Spleen (tissue), 11 donors: ENCODE data around the gene PABPC4L. TPM values are rescaled to one million over a fixed set of nuclear protein-coding genes. Genes with fewer than 3 reads are reported as not detected.

Experiments used
- DNase-seq: peaks from one replicate; pipeline ENCODE4 v3.0.0-alpha.2; 2020
- H3K27ac ChIP-seq, 8 donors: fragments of 200-600 bp; sonication (generic) in 7 of 8; 1 replicate in 4 of 8; 2 replicates in 4 of 8; pipeline versions ENCODE4 v1.5.0 to v1.8.0; 2016 to 2021; ENCODE audit warnings: inconsistent platforms in 4 of 8, mild to moderate bottlenecking in 4 of 8, moderate library complexity in 1 of 8
- H3K27me3 ChIP-seq, 7 donors: fragments of 200-600 bp; sonication (generic) in 6 of 7; replicated peaks in 1 of 7; 1 replicate in 4 of 7; 2 replicates in 3 of 7; pipeline versions ENCODE4 v1.5.0 to v1.8.0; 2016 to 2021; ENCODE audit warnings: inconsistent platforms in 3 of 7, mild to moderate bottlenecking in 1 of 7
- H3K36me3 ChIP-seq, 6 donors: fragments of 200-600 bp; sonication (generic) in 5 of 6; 1 replicate in 4 of 6; 2 replicates in 2 of 6; pipeline versions ENCODE4 v1.5.0 to v1.8.0; 2016 to 2021; ENCODE audit warnings: inconsistent platforms in 2 of 6
- H3K4me1 ChIP-seq, 6 donors: fragments of 200-600 bp; sonication (generic) in 5 of 6; 1 replicate in 3 of 6; 2 replicates in 3 of 6; pipeline versions ENCODE4 v1.5.0 to v1.8.0; 2016 to 2021; ENCODE audit warnings: inconsistent platforms in 3 of 6
- H3K4me3 ChIP-seq, 8 donors: fragments of 200-600 bp; sonication (generic) in 7 of 8; 1 replicate in 4 of 8; 2 replicates in 4 of 8; pipeline versions ENCODE4 v1.5.0 to v1.8.0; 2016 to 2021; ENCODE audit warnings: inconsistent platforms in 4 of 8, mild to moderate bottlenecking in 4 of 8, moderate library complexity in 2 of 8
- H3K9me3 ChIP-seq, 8 donors: fragments of 200-600 bp; sonication (generic) in 7 of 8; 1 replicate in 4 of 8; 2 replicates in 4 of 8; pipeline versions ENCODE4 v1.5.0 to v1.8.0; 2016 to 2021; ENCODE audit warnings: inconsistent platforms in 4 of 8
- CTCF ChIP-seq, 11 experiments: fragments of 200-600 bp in 7 of 11; fragments of 450-650 bp in 4 of 11; sonication (generic) in 4 of 11; IDR thresholded peaks in 8 of 11; conservative IDR thresholded peaks in 3 of 11; 1 replicate in 7 of 11; 2 replicates in 4 of 11; pipeline versions ENCODE4 v1.4.0 to v1.8.0; 2016 to 2021; ENCODE audit warnings: antibody characterized with exemption in 11 of 11, inconsistent platforms in 4 of 11, mild to moderate bottlenecking in 1 of 11
- POLR2A ChIP-seq, 3 donors: fragments of 450-650 bp; IDR thresholded peaks; one replicate each; pipeline ENCODE4 v1.5.1; 2017; ENCODE audit warnings: antibody characterized with exemption in 3 of 3, mild to moderate bottlenecking in 1 of 3
- POLR2AphosphoS5 ChIP-seq, 3 donors: sonication (generic); formaldehyde crosslinking; IDR thresholded peaks; one replicate each; pipeline ENCODE4 v1.5.1; 2017; ENCODE audit warnings: antibody characterized with exemption in 3 of 3
- WGBS, 5 donors: extraction: QIAGEN DNeasy Blood & Tissue Kit in 3 of 5; methylation state at CpG; one replicate each; pipeline versions ENCODE4 v1.1.5 to v1.1.7; 2013 to 2018; 5-methylcytosine and 5-hydroxymethylcytosine counted together
- intact Hi-C: fragments of 100-400 bp; cut with DNase I; formaldehyde crosslinking; loops from one replicate; pipeline ENCODE4 v1.15.0; 2023; ENCODE audit warnings: low total_unique reads
- polyA plus RNA-seq, 3 donors: library from polyadenylated mRNA; stranded (reverse); fragments of 200-250 nt; gene quantifications; one replicate each; pipeline ENCODE4 v1.2.1, GENCODE V29; 2013
- total RNA-seq, 7 donors: library from RNA; depleted of rRNA in 3 of 7; stranded (reverse); fragments of >200 nt in 3 of 7; fragmentation: NEBNext Ultra II Directional in 4 of 7; extraction: Animal tissue kit (Norgen Biotek cat#: 25700) in 4 of 7; gene quantifications; one replicate each; pipeline versions ENCODE4 v1.1.0 to v1.2.1, GENCODE V29; 2016 to 2021
- donor health status: healthy with polysubstance abuse.
- donor health status: DM: no; HTN: no; CAD: no; lungs with moderate emphysema.
- donor health status: DM: no; HTN: no; CAD: no.
- donor health status: Bipolar disorder and iron deficiency.
- donor health status: healthy.
- donor health status: DM: no; HTN: no; CAD: no.
- donor health status: DM: yes; HTN: yes; CAD: no.

PABPC4L gene
- total and polyA plus RNA-seq, 10 donors: 0.06 to 0.59 (median 0.30) TPM; not detected in 1

- no peaks in the 10 kb centered on the region for H3K27me3 ChIP-seq
- H3K4me1 ChIP-seq: no peaks in the 10 kb centered on the region
- H3K36me3 ChIP-seq: no peaks in the 10 kb centered on the region
- no peak overlapping the region for H3K27ac ChIP-seq
- intact Hi-C loops: no loop called here
- no peak overlapping the region for H3K4me3 ChIP-seq
- no peak for DNase-seq
- TF ChIP-seq POLR2A (IDR thresholded peaks at IDR 0.05) (no peak), POLR2AphosphoS5 (IDR thresholded peaks at IDR 0.05) (no peak), CTCF (IDR thresholded peaks at IDR 0.05 in 8 of 11, conservative IDR thresholded peaks at IDR 0.05 in 3 of 11) (no peak)
- peaks cover 0 to 51% (median 25%) of the 10 kb centered on the region in 8 donors for H3K9me3 ChIP-seq
- 89 to 94% (median 93%) methylated on average over 1 of the region's 1 CpG for WGBS, 5 donors
Observed at GRCh38 chr4:134174271-134174670, 27.3 kb downstream of the PABPC4L start.

- TF ChIP-seq CTCF (IDR thresholded peaks at IDR 0.05 in 8 of 11, conservative IDR thresholded peaks at IDR 0.05 in 3 of 11) (no peak), POLR2AphosphoS5 (IDR thresholded peaks at IDR 0.05) (no peak), POLR2A (IDR thresholded peaks at IDR 0.05) (no peak)
- 35 to 67% (median 56%) methylated on average over 1 to 2 of the region's 2 CpGs for WGBS, 5 donors
- Histone ChIP-seq H3K27me3 (no peaks in the 10 kb centered on the region), H3K36me3 (no peaks in the 10 kb centered on the region), H3K9me3 (peaks cover 0 to 25% (median 16%) of the 10 kb centered on the region in 8 donors), H3K4me1 (no peaks in the 10 kb centered on the region), H3K27ac (no peak overlapping the region), H3K4me3 (no peak overlapping the region)
- no peak for DNase-seq
- intact Hi-C loops: no loop called here
Observed at GRCh38 chr4:134160211-134160610, 41.4 kb downstream of the PABPC4L start.

- intact Hi-C loops: no loop called here
- TF ChIP-seq POLR2AphosphoS5 (IDR thresholded peaks at IDR 0.05): no peak
- no peak for TF ChIP-seq CTCF (IDR thresholded peaks at IDR 0.05 in 8 of 11, conservative IDR thresholded peaks at IDR 0.05 in 3 of 11)
- TF ChIP-seq POLR2A (IDR thresholded peaks at IDR 0.05): no peak
- Histone ChIP-seq H3K4me3 (no peak overlapping the region), H3K4me1 (no peaks in the 10 kb centered on the region), H3K27ac (no peak overlapping the region), H3K36me3 (no peaks in the 10 kb centered on the region), H3K27me3 (no peaks in the 10 kb centered on the region), H3K9me3 (no peaks in the 10 kb centered on the region)
- 77 to 96% (median 87%) methylated on average over 4 of the region's 4 CpGs for WGBS, 5 donors
- DNase-seq: no peak
Observed at GRCh38 chr4:134154097-134154496, 47.5 kb downstream of the PABPC4L start.

- H3K4me3 ChIP-seq: no peak overlapping the region
Observed at GRCh38 chr4:134147941-134148340, 53.6 kb downstream of the PABPC4L start.

More at GRCh38 chr4:134147941-134148340, 53.6 kb downstream of the PABPC4L start:
- no peaks in the 10 kb centered on the region for H3K36me3 ChIP-seq
- H3K4me1 ChIP-seq: no peaks in the 10 kb centered on the region
- no peak for DNase-seq
- TF ChIP-seq POLR2A (IDR thresholded peaks at IDR 0.05) (no peak), POLR2AphosphoS5 (IDR thresholded peaks at IDR 0.05) (no peak), CTCF (IDR thresholded peaks at IDR 0.05 in 8 of 11, conservative IDR thresholded peaks at IDR 0.05 in 3 of 11) (no peak)
- H3K27me3 ChIP-seq: no peaks in the 10 kb centered on the region
- H3K27ac ChIP-seq: no peak overlapping the region
- H3K9me3 ChIP-seq: peaks cover 0 to 6% (median 0%) of the 10 kb centered on the region in 8 donors
- intact Hi-C loops: no loop called here
